ENCODE data around the gene PLVAP.

The PLVAP gene

GRCh38 chr19:17304386-17305215, 72.5 kb downstream of the PLVAP start:
- DNase-seq, result peak in 4 of 58 donors; percentile 13 to 28 (median 24)

DNA sequence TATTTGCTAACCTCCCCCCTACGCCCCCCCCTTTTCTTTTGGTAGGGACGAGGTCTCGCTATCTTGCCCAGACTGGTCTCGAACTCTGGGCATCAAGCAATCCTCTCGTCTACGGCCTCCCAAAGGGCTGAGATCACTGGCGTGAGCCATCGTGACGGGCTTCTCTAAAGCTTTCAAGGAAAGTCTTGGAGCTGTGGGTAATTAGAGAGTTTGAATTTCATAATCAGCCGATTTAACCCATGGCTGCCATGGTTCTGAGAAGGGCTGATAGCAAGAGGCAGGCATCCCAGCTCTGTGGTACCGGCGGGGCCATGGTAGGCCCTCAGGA, 73.2 kb downstream of the PLVAP start:
- no peak for DNase-seq

DNA sequence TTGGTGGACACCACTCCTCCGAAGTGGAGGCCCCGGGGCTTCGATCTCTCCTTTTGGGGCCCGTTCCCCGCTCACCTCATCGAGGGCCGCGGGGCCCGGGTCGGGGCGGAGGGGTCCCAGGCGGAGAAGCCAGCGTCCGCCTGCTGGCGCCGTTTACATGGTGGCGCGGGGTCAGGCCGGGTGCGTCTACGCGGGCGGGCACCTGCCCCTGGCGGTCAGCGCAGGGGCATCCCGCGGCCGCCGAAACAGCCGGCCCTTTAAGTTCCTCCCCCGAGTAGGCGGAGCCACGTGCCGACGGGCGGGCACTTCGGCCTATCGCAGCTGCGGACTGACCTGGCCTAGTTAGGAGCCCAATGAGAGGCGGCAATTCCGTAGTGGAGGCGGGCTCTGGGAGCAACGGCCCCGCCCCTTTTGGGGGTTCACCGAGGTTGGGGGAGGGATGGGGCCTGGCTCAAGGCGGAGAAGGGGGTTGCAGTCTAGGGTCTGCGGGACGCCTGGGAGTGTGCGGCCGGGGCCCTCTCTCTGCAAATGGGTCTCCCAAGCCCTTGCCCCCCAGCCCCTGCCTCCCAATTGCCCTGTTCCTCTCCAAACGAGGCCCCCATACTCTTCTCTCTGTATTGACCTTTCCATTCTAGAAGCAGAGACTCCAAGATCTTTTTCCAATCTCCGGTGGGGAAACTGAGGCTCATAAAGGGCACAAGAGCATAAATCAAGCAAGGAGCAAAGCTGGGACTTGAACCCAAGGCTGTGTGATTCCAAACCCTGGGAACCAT, 73.8 kb downstream of the PLVAP start, which contains the start of gene ABHD8:
Gene ABHD8 (minus strand): TSS at position 259 of the 773 bp plus-strand sequence. CDS start 1,809 bp downstream, outside the sequence.
- peak; percentile 50 to 97 (median 90) for DNase-seq

- peak in 30 of 58 donors; percentile 6 to 69 (median 30) for DNase-seq
Measured at GRCh38 chr19:17302391-17303166, 74.6 kb downstream of the PLVAP start.
